Mesendoderm (in vitro differentiated cells): ENCODE measurements around the gene TFIP11.

Source experiments
- DNase-seq: peaks from one replicate; pipeline ENCODE4 v3.0.0; 2013
- H2AK5ac ChIP-seq: 2 replicates; pipeline ENCODE4 v1.6.1; 2013; ENCODE audit warnings: low read length, inconsistent platforms
- H2BK120ac ChIP-seq: 2 replicates; pipeline ENCODE4 v1.6.1; 2013; ENCODE audit warnings: low read depth, mild to moderate bottlenecking, low read length, moderate library complexity, mixed read lengths
- H2BK15ac ChIP-seq: replicated peaks from 2 replicates; pipeline ENCODE4 v1.6.1; 2013; ENCODE audit warnings: low read depth, mild to moderate bottlenecking, moderate library complexity
- H2BK5ac ChIP-seq: 2 replicates; pipeline ENCODE4 v1.6.1; 2013; ENCODE audit warnings: low read length, inconsistent platforms
- H3K18ac ChIP-seq: 2 replicates; pipeline ENCODE4 v1.6.1; 2013; ENCODE audit warnings: mild to moderate bottlenecking, low read length, mixed read lengths
- H3K23ac ChIP-seq: one replicate; pipeline ENCODE4 v1.6.1; 2013; ENCODE audit warnings: low read length
- H3K27ac ChIP-seq: 2 replicates; pipeline ENCODE4 v1.5.1; 2013; ENCODE audit warnings: low read depth, mild to moderate bottlenecking, inconsistent platforms, low read length, moderate library complexity
- H3K27me3 ChIP-seq: 2 replicates; pipeline ENCODE4 v1.6.1; 2013; ENCODE audit warnings: low read length, control low read depth, mild to moderate bottlenecking, inconsistent platforms; ENCODE audit not compliant: insufficient read depth, poor library complexity
- H3K36me3 ChIP-seq: 2 replicates; pipeline ENCODE4 v1.6.1; 2013; ENCODE audit warnings: low read length, inconsistent platforms; ENCODE audit not compliant: control insufficient read depth, insufficient read depth
- H3K4ac ChIP-seq: one replicate; pipeline ENCODE4 v1.6.1; 2013; ENCODE audit warnings: low read depth, mild to moderate bottlenecking, low read length, moderate library complexity
- H3K4me1 ChIP-seq: 2 replicates; pipeline ENCODE4 v1.6.1; 2013; ENCODE audit warnings: low read depth, low read length, inconsistent platforms; ENCODE audit not compliant: control insufficient read depth
- H3K4me2 ChIP-seq: 2 replicates; pipeline ENCODE4 v1.6.1; 2013; ENCODE audit warnings: low read length
- H3K4me3 ChIP-seq: 2 replicates; pipeline ENCODE4 v1.5.1; 2013; ENCODE audit warnings: mild to moderate bottlenecking, low read length
- H3K56ac ChIP-seq: one replicate; pipeline ENCODE4 v1.6.1; 2013; ENCODE audit warnings: low read length
- H3K79me1 ChIP-seq: 2 replicates; pipeline ENCODE4 v1.6.1; 2013; ENCODE audit warnings: low read length, inconsistent platforms
- H3K79me2 ChIP-seq: 2 replicates; pipeline ENCODE4 v1.6.1; 2013; ENCODE audit warnings: mild to moderate bottlenecking, low read length; ENCODE audit not compliant: control insufficient read depth, insufficient read depth
- H3K9ac ChIP-seq: 2 replicates; pipeline ENCODE4 v1.6.1; 2013; ENCODE audit warnings: low read length, inconsistent platforms
- H4K5ac ChIP-seq: one replicate; pipeline ENCODE4 v1.6.1; 2013; ENCODE audit warnings: low read length
- H4K8ac ChIP-seq: one replicate; pipeline ENCODE4 v1.6.1; 2013; ENCODE audit warnings: low read depth, mild to moderate bottlenecking, control low read depth, low read length, moderate library complexity
- WGBS: extraction: QIAGEN DNeasy Blood & Tissue Kit; methylation state at CpG from one replicate; pipeline ENCODE4 v1.1.7; 2013; ENCODE audit warnings: low lambda C conversion rate, missing lambda C conversion rate; ENCODE audit not compliant: insufficient coverage; ENCODE audit errors: extremely low coverage; 5-methylcytosine and 5-hydroxymethylcytosine counted together
- small RNA-seq: library from polyadenylated mRNA; stranded (forward); fragments of <200 nt; extraction: miRNeasy Mini kit (QIAGEN cat#:217004); gene quantifications from one replicate; pipeline ENCODE3, GENCODE V24; 2013; ENCODE audit not compliant: insufficient read depth

TFIP11 gene

DNA sequence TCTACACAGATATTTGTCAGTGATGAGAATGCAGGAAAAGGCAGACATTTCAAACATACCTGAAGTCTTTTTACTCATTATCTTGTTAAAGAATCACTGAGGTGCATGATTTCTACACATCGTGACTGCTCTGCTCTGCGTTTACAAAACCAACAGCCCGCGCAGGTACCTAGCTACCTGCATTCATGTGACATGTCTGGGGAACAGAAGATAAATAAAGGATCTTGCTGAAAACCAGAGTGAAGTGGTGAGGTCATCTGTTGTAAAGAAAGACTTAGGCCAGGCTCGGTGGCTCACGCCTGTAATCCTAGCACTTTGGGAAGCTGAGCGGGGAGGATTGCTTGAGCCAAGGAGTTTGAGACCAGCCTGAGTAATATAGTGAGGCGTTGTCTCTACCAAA, 67.5 kb downstream of the TFIP11 start:
- H3K18ac ChIP-seq: no peak overlapping the region
- H4K5ac ChIP-seq: no peak overlapping the region
- no peaks in the 10 kb centered on the region for H3K36me3 ChIP-seq
- H3K4ac ChIP-seq: no peak overlapping the region
- no peak overlapping the region for H3K4me3 ChIP-seq
- no peak for DNase-seq
- H4K8ac ChIP-seq: no peak overlapping the region
- WGBS: no CpG with 5 or more reads among the region's 8 CpGs
- H3K9ac ChIP-seq: no peak overlapping the region
- no peaks in the 10 kb centered on the region for H3K27me3 ChIP-seq
- no peak overlapping the region for H2BK120ac ChIP-seq
- H2AK5ac ChIP-seq: no peak overlapping the region
- no peak overlapping the region for H2BK5ac ChIP-seq
- no peak overlapping the region for H3K27ac ChIP-seq
- no peaks in the 10 kb centered on the region for H3K4me1 ChIP-seq
- no peaks in the 10 kb centered on the region for H3K79me1 ChIP-seq
- no peak overlapping the region for H3K4me2 ChIP-seq
- H3K56ac ChIP-seq: no peak overlapping the region
- H3K79me2 ChIP-seq: no peaks in the 10 kb centered on the region
- no peak overlapping the region for H3K23ac ChIP-seq
- H2BK15ac ChIP-seq: no peak overlapping the region

DNA sequence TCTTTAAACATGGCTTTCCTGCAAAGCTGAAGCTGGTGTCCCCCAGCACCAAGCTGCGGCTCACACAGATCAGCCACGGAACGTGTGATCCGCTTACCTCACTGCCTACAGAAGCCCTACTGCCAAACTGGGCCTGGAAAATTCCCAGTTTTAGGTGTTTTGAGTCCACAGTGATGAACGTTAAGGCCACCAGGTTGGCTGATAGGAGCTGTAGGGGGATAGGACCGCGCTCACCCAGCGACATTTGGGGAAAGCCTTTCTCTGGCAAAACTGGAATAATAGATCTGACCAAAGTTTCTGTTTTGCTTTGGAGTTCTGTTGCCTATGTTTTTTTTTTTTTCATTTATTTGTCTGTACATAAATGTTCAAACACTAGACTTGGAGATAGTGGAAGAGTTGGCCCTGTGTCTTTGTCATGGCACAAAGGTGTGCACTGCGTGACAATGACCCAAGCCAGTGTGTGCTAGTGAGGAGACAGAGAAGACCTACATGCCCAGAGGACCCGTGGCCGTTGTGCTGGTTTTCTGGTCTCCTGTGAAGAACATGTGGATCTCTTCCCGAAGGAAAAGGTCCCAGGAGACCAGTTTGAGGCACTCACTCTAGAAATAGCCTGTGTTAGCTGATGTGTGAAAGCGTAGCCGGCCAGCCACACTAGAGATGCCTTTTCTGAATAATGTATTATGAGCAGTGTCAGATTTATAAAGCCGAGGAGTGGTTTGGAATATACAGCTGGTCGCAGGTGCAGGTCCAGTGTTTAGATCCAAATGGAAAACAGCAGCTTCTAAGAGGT, 68.2 kb downstream of the TFIP11 start:
- Histone ChIP-seq H3K36me3 (no peaks in the 10 kb centered on the region), H3K79me1 (no peaks in the 10 kb centered on the region), H3K4me2 (no peak overlapping the region), H3K4ac (no peak overlapping the region), H3K4me1 (no peaks in the 10 kb centered on the region), H2BK120ac (no peak overlapping the region), H2BK5ac (no peak overlapping the region), H2AK5ac (no peak overlapping the region), H3K4me3 (no peak overlapping the region), H2BK15ac (no peak overlapping the region), H3K27ac (no peak overlapping the region), H3K23ac (no peak overlapping the region), H3K56ac (no peak overlapping the region), H4K8ac (no peak overlapping the region), H3K18ac (no peak overlapping the region), H3K79me2 (no peaks in the 10 kb centered on the region), H3K27me3 (no peaks in the 10 kb centered on the region), H4K5ac (no peak overlapping the region), H3K9ac (no peak overlapping the region)
- no CpG with 5 or more reads among the region's 16 CpGs for WGBS
- DNase-seq: no peak

DNA sequence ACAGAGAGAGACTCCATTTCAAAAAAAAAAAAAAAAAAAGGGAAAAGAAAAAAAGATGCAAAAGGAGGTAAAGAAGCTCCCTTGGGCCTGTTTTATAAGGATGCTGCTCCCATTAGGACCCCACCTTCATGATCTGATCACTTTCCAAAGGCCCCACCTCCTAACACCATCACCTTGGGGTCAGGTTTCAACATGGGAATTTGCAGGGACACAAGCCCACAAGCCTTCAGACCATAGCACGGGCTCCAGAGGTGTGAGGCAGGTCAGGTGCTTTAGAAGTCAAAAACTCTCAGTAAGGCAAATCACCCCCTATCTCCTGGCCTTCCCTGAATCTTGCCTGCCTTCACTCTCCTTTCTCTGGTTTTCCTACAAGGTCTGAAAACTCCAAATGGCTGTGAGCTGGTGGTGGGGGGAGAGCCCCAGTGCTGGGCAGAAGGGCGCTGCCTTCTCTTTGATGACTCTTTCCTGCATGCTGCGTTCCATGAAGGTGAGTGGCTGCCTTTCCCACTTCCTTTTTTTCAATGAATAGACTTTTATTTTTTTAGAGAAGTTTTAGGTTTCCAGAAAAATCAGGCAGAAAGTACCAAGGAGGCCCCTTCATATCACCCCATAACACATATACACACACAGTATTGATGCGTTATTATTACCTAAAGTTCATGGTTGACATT, 70.1 kb downstream of the TFIP11 start:
- H3K9ac ChIP-seq: no peak overlapping the region
- H3K27ac ChIP-seq: no peak overlapping the region
- no peak overlapping the region for H3K23ac ChIP-seq
- no peaks in the 10 kb centered on the region for H3K4me1 ChIP-seq
- no peak overlapping the region for H4K8ac ChIP-seq
- H3K79me2 ChIP-seq: no peaks in the 10 kb centered on the region
- H2BK15ac ChIP-seq: no peak overlapping the region
- WGBS: no CpG with 5 or more reads among the region's 4 CpGs
- H3K79me1 ChIP-seq: no peaks in the 10 kb centered on the region
- no peaks in the 10 kb centered on the region for H3K27me3 ChIP-seq
- no peak overlapping the region for H2BK120ac ChIP-seq
- H3K36me3 ChIP-seq: no peaks in the 10 kb centered on the region
- H2AK5ac ChIP-seq: no peak overlapping the region
- H4K5ac ChIP-seq: no peak overlapping the region
- H3K4me3 ChIP-seq: no peak overlapping the region
- no peak overlapping the region for H3K18ac ChIP-seq
- no peak overlapping the region for H2BK5ac ChIP-seq
- DNase-seq: peak; percentile 37
- no peak overlapping the region for H3K56ac ChIP-seq
- H3K4me2 ChIP-seq: no peak overlapping the region
- no peak overlapping the region for H3K4ac ChIP-seq

Small RNA genes lying within 50 kb of the gene (small RNA-seq; reads per million reads assigned to genes)
- gene MIR548J: 39.8 reads per million, percentile 94 among the genes with 10 or more reads in this experiment
